Measurements from ENCODE around the gene HLA-E. TPM values are rescaled to one million over a fixed set of nuclear protein-coding genes. Genes with fewer than 3 reads are reported as not detected.
"Not testable (repeated sequence)": the region's sequence is repeated elsewhere in the genome, so short reads cannot be mapped to it uniquely, and the experiment has no call there.

The HLA-E gene
- total RNA-seq, 1 experiment from 2014 or later: 131 TPM

DNA sequence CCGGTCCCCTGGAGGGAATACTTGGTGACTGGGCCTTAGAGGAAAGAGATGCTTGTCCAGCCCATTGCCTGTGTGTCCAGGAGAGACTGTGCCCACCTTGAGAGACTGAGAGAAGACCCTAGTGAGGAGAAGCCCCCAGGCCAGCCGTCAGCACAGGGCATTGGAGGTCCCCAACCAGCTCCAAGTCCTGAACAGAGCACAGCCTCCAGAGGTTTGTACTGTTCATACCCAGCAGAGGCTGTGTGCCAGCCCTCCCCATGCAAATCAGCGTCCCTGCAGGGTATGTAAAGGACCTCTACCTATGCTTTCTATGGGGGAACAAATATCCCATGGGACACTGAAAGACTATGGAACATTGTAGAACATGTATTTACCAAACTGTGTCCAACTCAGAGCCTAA is 8.4 kb downstream of the HLA-E start:
- Histone ChIP-seq H3K9ac (ENCODE audit: low read length) (no peak overlapping the region), H3K79me2 (ENCODE audit: low read length) (no peaks in the 10 kb centered on the region), H2AFZ (ENCODE audit: low read length) (no peak overlapping the region), H3K9me3 (ENCODE audit: low read length) (no peaks in the 10 kb centered on the region), H3K27me3 (ENCODE audit: low read length) (no peaks in the 10 kb centered on the region), H3K27ac (ENCODE audit: low read length) (no peak overlapping the region), H3K4me2 (ENCODE audit: low read length) (no peak overlapping the region), H3K4me1 (ENCODE audit: insufficient read depth, low read length) (peaks cover 19% of the 10 kb centered on the region), H4K20me1 (ENCODE audit: low read length) (no peaks in the 10 kb centered on the region), H3F3A (ENCODE audit: low read length, unreplicated experiment) (no peaks in the 10 kb centered on the region), H3K4me3 (ENCODE audit: low read length) (no peak overlapping the region), H3K9me2 (replicated peaks; ENCODE audit: low read length) (no peaks in the 10 kb centered on the region), H3K36me3 (ENCODE audit: low read depth, low read length) (no peaks in the 10 kb centered on the region)
- POLR2A ChIA-PET (ENCODE audit: unreplicated experiment): no interaction called here
- intact Hi-C loops (cut with micrococcal nuclease): no loop called here
- BruUV-seq (replicated peaks): no TSS peak
- CTCF ChIA-PET: no interaction called here
- DNase-seq (no peak), ATAC-seq (no peak)
- TF ChIP-seq EZH2phosphoT487 (IDR thresholded peaks at IDR 0.05; ENCODE audit: borderline replicate concordance, low read length) (no peak), EZH2 (IDR thresholded peaks at IDR 0.05; ENCODE audit: low read length, unreplicated experiment) (no peak), CTCF (conservative IDR thresholded peaks at IDR 0.05; ENCODE audit: low read depth, low read length) (no peak)

DNA sequence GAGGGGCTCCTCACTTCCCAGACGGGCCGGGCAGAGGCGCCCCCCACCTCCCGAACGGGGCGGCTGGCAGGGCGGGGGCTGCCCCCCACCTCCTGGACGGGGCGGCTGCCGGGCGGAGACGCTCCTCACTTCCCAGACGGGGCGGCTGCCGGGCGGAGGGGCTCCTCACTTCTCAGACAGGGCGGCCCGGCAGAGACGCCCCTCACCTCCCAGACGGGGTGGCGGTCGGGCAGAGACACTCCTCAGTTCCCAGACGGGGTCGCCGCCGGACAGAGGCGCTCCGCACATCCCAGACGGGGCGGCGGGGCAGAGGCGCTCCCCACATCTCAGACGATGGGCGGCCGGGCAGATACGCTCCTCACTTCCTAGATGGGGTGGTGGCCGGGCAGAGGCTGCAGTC is 9.4 kb downstream of the HLA-E start:
- H3F3A ChIP-seq (ENCODE audit: low read length, unreplicated experiment); H3K9ac ChIP-seq (ENCODE audit: low read length); CTCF ChIA-PET; H2AFZ ChIP-seq (ENCODE audit: low read length); intact Hi-C loops (cut with micrococcal nuclease); H3K9me2 ChIP-seq (replicated peaks; ENCODE audit: low read length); H3K9me3 ChIP-seq (ENCODE audit: low read length); DNase-seq; H3K27me3 ChIP-seq (ENCODE audit: low read length); BruUV-seq (replicated peaks); H3K79me2 ChIP-seq (ENCODE audit: low read length); H4K20me1 ChIP-seq (ENCODE audit: low read length); H3K27ac ChIP-seq (ENCODE audit: low read length); H3K4me2 ChIP-seq (ENCODE audit: low read length); H3K36me3 ChIP-seq (ENCODE audit: low read depth, low read length); POLR2A ChIA-PET (ENCODE audit: unreplicated experiment); ATAC-seq; H3K4me3 ChIP-seq (ENCODE audit: low read length): not testable (repeated sequence)
- peaks cover 19% of the 10 kb centered on the region for H3K4me1 ChIP-seq (ENCODE audit: insufficient read depth, low read length)

DNA sequence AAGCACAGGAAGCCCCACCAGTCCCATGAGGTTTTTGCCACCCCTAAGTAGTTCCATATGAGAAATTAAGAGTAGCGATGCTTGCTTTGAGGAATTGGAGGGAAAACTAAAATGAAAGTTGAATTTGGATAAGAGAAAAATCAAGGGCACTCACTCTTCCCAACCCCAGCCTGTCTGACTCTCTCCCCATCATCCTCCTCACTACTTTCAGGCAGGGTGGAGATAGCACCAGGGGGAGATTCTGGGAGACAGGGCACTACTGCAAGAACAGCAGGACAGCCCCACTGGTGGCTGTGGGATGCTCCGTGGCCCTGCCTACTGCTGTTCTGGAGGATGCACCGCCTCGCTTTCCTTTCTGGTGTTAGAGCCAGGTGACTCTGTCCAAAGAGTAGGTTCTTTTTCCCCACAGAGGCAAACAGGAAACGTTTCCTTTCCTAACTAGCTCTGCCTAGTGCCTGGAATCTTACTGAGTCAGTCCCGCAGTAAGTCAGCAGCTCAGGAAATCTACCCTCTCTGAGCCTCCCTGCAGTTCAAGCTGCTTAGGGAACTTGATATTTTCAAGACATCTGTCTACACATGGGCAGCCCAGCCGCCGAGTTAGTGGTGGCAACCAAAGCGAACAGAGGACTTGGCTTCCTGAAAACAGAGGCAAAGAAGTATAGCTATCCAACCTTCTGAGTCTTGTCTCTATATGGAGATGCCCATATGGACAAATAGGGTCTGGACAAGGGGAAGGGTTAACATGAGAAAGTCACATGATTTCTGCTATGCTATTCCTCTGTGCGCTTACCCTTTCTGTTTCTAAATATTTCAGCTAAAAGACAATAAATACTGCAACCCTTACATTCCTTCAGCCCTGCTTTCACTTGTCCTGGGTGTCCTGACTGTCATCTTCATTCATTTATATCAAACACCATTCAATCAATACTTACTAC is 11.4 kb downstream of the HLA-E start:
- no peak overlapping the region for H3K27ac ChIP-seq (ENCODE audit: low read length)
- no TSS peak for BruUV-seq (replicated peaks)
- intact Hi-C loops (cut with micrococcal nuclease): no loop called here
- no peaks in the 10 kb centered on the region for H3F3A ChIP-seq (ENCODE audit: low read length, unreplicated experiment)
- ChIA-PET POLR2A (ENCODE audit: unreplicated experiment) (no interaction called here), CTCF (interaction anchor here (0.6 to 1.1 kb wide), 3 partner anchors 34 to 92 kb away, joined by 3 to 5 read pairs (median 3); no protein-coding TSS in a partner anchor)
- no peaks in the 10 kb centered on the region for H3K9me2 ChIP-seq (replicated peaks; ENCODE audit: low read length)
- H3K4me2 ChIP-seq (ENCODE audit: low read length): peak overlapping the region; percentile 32; the same call in 1 of the 2 replicates
- H4K20me1 ChIP-seq (ENCODE audit: low read length): no peaks in the 10 kb centered on the region
- H3K36me3 ChIP-seq (ENCODE audit: low read depth, low read length): no peaks in the 10 kb centered on the region
- TF ChIP-seq EZH2phosphoT487 (IDR thresholded peaks at IDR 0.05; ENCODE audit: borderline replicate concordance, low read length) (no peak), EZH2 (IDR thresholded peaks at IDR 0.05; ENCODE audit: low read length, unreplicated experiment) (no peak), CTCF (conservative IDR thresholded peaks at IDR 0.05; ENCODE audit: low read depth, low read length) (no peak)
- DNase-seq (peak; percentile 31), ATAC-seq (peak; percentile 48)
- peak overlapping the region; percentile 61; the same call in 1 of the 2 replicates for H2AFZ ChIP-seq (ENCODE audit: low read length)
- no peaks in the 10 kb centered on the region for H3K9me3 ChIP-seq (ENCODE audit: low read length)
- no peaks in the 10 kb centered on the region for H3K79me2 ChIP-seq (ENCODE audit: low read length)
- H3K27me3 ChIP-seq (ENCODE audit: low read length): no peaks in the 10 kb centered on the region
- H3K4me3 ChIP-seq (ENCODE audit: low read length): no peak overlapping the region
- H3K4me1 ChIP-seq (ENCODE audit: insufficient read depth, low read length): peaks cover 19% of the 10 kb centered on the region
- no peak overlapping the region for H3K9ac ChIP-seq (ENCODE audit: low read length)

Data from PC-3 (cell line).